Measurements from ENCODE around the gene ZNF334.

ZNF334 gene

GRCh38 chr20:46512943-46513844 is at the start of gene ZNF334:
ZNF334 (minus strand) TSS chr20:46513559; CDS start chr20:46512102, 1,457 bp downstream.
- DNase-seq (ENCODE audit: low read depth in 2 of 2), result no peak

GRCh38 chr20:46562373-46563169 is 49.2 kb upstream of the ZNF334 start:
- DNase-seq (ENCODE audit: low read depth in 2 of 2), result peak; percentile 14 to 45

- no peak for DNase-seq (ENCODE audit: low read depth in 2 of 2)
These were observed 48.6 kb upstream of the ZNF334 start for GRCh38 chr20:46562009-46562372.

- DNase-seq (ENCODE audit: low read depth in 2 of 2), result no peak
These were observed 46.5 kb upstream of the ZNF334 start for GRCh38 chr20:46559685-46560440.

- no peak for DNase-seq (ENCODE audit: low read depth in 2 of 2)
These were observed 45.6 kb upstream of the ZNF334 start for GRCh38 chr20:46559001-46559400.

GRCh38 chr20:46558511-46558959 is 45.2 kb upstream of the ZNF334 start:
- DNase-seq (ENCODE audit: low read depth in 2 of 2), result no peak

- DNase-seq (ENCODE audit: low read depth in 2 of 2), result no peak
These were observed 44.0 kb upstream of the ZNF334 start for GRCh38 chr20:46557231-46557956.

GRCh38 chr20:46555370-46555956 is 42.1 kb upstream of the ZNF334 start:
- no peak for DNase-seq (ENCODE audit: low read depth in 2 of 2)

- DNase-seq (ENCODE audit: low read depth in 2 of 2), result no peak
These were observed 41.5 kb upstream of the ZNF334 start for GRCh38 chr20:46554828-46555227.

- DNase-seq (ENCODE audit: low read depth in 2 of 2), result no peak
These were observed 40.6 kb upstream of the ZNF334 start for GRCh38 chr20:46553926-46554325.

GRCh38 chr20:46552460-46553420 is 39.4 kb upstream of the ZNF334 start:
- peak in 1 of 2 donors; percentile 10 for DNase-seq (ENCODE audit: low read depth in 2 of 2)

GRCh38 chr20:46551522-46552381 is 38.4 kb upstream of the ZNF334 start:
- no peak for DNase-seq (ENCODE audit: low read depth in 2 of 2)

GRCh38 chr20:46550461-46550860 is 37.1 kb upstream of the ZNF334 start, which contains the start of gene OCSTAMP:
OCSTAMP (minus strand) TSS chr20:46550654; CDS start chr20:46550560, 94 bp downstream.
- DNase-seq (ENCODE audit: low read depth in 2 of 2), result no peak

GRCh38 chr20:46549188-46549972 is 36.0 kb upstream of the ZNF334 start:
- no peak for DNase-seq (ENCODE audit: low read depth in 2 of 2)

GRCh38 chr20:46548688-46549087 is 35.3 kb upstream of the ZNF334 start:
- no peak for DNase-seq (ENCODE audit: low read depth in 2 of 2)

- DNase-seq (ENCODE audit: low read depth in 2 of 2), result no peak
These were observed 34.6 kb upstream of the ZNF334 start for GRCh38 chr20:46547995-46548394.

- no peak for DNase-seq (ENCODE audit: low read depth in 2 of 2)
These were observed 33.6 kb upstream of the ZNF334 start for GRCh38 chr20:46546936-46547335.

GRCh38 chr20:46546298-46546697 is 32.9 kb upstream of the ZNF334 start:
- no peak for DNase-seq (ENCODE audit: low read depth in 2 of 2)
